ENCODE results near the gene BRD4.

DNA sequence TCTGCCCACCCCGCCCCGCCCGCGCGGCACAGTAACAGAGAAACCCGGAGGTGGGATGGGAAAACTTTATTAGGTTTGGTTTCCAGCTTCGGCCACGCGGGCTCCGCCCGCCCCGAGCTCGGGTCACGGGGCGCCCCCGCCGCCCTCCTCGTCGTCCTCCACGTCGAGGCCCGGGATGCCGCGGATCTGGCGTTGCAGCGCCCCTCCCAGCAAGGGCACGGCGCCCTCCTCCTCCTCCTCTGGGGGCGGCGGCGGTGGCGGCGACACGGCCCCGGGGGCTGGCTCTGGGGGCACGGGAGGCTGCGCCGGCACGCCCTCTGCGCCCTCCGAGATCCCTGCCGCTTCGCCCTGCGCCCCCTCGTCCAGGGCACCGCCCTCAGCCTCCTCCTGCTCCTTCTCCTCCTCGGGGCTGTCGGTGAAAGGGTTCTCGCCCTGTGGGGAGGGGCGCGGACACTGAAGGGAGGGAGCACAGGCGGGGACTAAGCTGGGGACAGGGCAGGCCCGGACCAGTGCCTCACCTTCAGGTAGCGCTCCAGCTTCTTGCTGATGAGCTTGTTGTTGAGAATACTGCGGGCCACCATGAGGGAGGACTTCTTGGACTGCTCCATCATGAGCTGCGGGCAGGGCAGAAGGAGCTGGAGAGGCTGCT is 47.8 kb upstream of the BRD4 start:
- no peak for TF ChIP-seq POLR2AphosphoS5 (IDR thresholded peaks at IDR 0.05; ENCODE audit: low read depth, low read length)
- no peak for TF ChIP-seq REST (IDR thresholded peaks at IDR 0.05; ENCODE audit: insufficient read depth in 1 of 2, low read depth in 2 of 2, low read length in 2 of 2)
- no peak for TF ChIP-seq TAF1 (IDR thresholded peaks at IDR 0.05; ENCODE audit: borderline replicate concordance, insufficient read depth, low read length)
- TF ChIP-seq SIN3A (IDR thresholded peaks at IDR 0.05; ENCODE audit: borderline replicate concordance, insufficient read depth, low read length), result peak; percentile 50; the same call in 1 of the 2 replicates
- no peak for TF ChIP-seq FOXP2 (optimal IDR thresholded peaks at IDR 0.05; ENCODE audit: borderline replicate concordance, extremely low read depth, extremely low read length, insufficient read depth)
